Neural progenitor cell (in vitro differentiated cells): ENCODE measurements around the gene HS2ST1.

Source experiments
- CTCF ChIP-seq: fragments of 200-600 bp; sonication (generic); IDR thresholded peaks from 2 replicates; pipeline ENCODE4 v1.5.1; 2017; ENCODE audit warnings: antibody characterized with exemption, mild to moderate bottlenecking
- EZH2 ChIP-seq: fragments of 200-600 bp; sonication (generic); IDR thresholded peaks from 2 replicates; pipeline ENCODE4 v1.6.1; 2017; ENCODE audit warnings: antibody characterized with exemption, mild to moderate bottlenecking, moderate library complexity
- EZH2phosphoT487 ChIP-seq: fragments of 200-600 bp; sonication (generic); IDR thresholded peaks from 2 replicates; pipeline ENCODE4 v1.6.1; 2017; ENCODE audit warnings: antibody characterized with exemption

GRCh38 chr1:87126886-87127505 lies 212.6 kb downstream of the HS2ST1 start:
- TF ChIP-seq CTCF: no peak
- TF ChIP-seq EZH2: no peak
- no peak for TF ChIP-seq EZH2phosphoT487
